HL-60/S4 treated with retinoic acid at 250 ng/mL for 4 days and 3 days (cell line): ENCODE data around the gene VAT1.
"Not testable (repeated sequence)": the region's sequence is repeated elsewhere in the genome, so short reads cannot be mapped to it uniquely, and the experiment has no call there.

Experiments used
- in situ Hi-C: fragments of 300-500 bp; cut with MboI; formaldehyde crosslinking; loops from 2 replicates; pipeline ENCODE4 v1.7.0; 2022; ENCODE audit warnings: low sequenced_read_pairs

Gene VAT1

DNA sequence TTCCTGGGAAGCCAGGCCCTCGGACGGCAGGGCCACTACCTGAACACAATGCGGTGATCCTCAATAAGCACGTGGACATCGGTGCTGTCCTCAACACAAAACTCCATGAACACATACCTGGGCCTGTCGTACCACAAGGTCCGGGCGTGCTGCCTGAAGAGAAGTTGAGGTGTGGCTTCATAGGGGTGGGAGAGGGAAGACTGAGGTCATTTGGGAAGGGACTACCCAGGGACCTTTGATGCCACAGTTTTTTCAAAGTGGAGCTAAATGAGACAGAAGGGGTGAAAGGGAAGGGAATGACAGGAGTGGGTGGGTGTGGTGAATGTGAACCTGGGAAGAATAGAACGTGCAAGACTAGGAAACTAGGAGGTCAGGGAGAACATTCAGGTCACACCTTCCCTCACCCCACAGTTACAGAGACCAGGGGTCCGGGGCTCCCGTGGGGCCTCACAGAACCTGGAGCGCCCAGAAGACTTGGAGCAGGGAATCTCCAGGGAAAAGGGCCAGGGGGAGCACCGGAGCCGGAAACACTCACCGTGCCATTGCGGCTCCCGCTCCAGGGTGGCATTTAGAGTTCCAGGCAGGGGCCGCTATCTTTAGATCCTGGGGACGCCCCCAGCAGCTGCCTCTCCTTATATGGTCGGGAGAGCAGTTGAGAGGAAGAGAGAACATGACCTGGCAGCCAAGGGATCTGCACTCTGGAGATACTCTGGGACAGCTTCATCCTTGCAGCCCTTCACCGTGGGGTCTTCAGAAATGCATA lies 42.5 kb downstream of the VAT1 start, which contains the start of gene PTGES3L:
Gene PTGES3L (minus strand): TSS at position 570 of the 763 bp plus-strand sequence. CDS start 27 bp downstream, at position 543.
- in situ Hi-C loops: no loop called here

DNA sequence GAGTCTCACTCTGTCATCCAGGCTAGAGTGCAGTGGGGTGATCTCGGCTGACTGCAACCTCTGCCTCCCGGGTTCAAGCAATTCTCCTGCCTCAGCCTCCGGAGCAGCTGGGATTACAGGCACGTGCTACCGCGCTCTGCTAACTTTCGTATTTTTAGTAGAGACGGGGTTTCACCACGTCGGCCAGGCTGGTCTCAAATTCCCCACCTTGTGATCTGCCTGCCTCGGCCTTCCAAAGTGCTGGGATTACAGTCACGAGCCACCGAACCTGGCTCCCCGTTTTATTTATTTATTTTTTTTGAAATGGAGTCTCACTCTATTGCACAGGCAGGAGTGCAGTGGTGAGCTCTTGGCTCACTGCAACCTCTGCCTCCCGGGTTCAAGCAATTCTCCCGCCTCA lies 46.5 kb downstream of the VAT1 start:
- in situ Hi-C loops: not testable (repeated sequence)

DNA sequence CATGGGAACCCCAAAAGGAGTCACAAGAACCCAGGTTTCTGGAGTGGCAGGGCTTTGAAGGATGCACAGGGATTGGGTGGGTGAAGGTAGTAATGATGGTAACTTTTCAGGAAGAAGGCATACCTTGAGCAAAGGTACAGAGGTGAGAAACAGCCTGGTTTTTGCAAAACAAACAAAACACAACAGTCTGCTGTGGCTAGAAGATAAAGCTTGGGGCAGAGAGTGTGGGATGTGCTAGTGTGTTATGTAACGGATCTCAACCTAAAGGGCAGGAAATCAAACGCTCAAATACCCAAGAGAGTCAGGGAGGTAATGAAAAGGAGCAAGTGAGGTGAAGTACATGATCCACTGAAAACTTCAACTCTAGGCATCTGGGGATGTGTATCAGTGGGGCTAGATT lies 46.9 kb downstream of the VAT1 start:
- in situ Hi-C loops: no loop called here

DNA sequence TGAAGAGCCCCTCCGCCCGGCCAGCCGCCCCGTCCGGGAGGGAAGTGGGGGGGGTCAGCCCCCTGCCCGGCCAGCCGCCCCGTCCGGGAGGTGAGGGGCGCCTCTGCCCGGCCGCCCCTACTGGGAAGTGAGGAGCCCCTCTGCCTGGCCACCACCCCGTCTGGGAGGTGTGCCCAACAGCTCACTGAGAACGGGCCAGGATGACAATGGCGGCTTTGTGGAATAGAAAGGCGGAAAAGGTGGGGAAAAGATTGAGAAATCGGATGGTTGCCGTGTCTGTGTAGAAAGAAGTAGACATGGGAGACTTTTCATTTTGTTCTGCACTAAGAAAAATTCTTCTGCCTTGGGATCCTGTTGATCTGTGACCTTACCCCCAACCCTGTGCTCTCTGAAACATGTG lies 48.9 kb downstream of the VAT1 start:
- in situ Hi-C loops: not testable (repeated sequence)

DNA sequence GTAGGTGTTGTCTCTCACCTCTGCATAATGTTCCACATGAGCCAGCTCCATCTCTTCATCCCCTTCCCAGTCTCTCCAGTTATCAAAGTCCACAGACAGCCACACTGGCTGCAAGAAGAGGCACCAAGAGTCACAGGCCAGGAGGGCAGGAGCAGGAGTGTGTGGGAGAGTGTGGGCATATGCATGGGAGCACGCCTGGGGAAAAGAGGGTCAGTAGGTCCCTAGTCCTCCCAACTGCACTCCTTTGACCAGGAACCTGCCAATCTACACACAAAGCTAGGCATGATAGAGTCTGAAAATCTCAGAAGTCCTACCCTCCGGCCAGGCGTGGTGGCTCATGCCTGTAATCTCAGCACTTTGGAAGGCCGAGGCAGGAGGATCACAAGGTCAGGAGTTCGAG lies 50.6 kb downstream of the VAT1 start:
- in situ Hi-C loops: no loop called here

DNA sequence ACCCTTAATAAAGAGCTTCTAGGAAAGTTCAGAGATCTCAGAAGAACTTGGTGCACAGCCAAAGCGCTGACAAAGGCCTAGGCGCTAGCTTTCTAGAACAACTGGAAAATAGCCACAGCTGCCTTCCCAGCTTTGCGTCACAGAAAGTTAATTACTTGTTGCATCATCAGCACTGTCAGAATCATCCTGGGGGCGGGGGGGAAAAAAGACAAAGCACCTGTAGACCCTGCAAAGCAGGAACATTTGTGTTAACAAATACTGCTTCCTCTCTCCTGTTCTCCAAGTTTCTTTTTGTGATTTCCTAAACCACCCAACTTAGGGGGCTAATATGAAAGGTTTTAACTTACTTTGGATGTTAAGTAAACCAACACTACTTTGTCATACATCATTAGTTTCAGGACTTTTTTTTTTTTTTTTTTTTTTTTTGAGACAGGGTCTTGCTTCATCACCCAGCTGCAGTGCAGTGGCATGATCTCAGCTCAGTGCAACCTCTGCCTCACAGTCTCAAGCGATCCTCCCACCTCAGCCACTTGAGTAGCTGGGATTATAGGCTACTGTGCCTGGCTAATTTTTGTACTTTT lies 53.1 kb downstream of the VAT1 start:
- in situ Hi-C loops: no loop called here

DNA sequence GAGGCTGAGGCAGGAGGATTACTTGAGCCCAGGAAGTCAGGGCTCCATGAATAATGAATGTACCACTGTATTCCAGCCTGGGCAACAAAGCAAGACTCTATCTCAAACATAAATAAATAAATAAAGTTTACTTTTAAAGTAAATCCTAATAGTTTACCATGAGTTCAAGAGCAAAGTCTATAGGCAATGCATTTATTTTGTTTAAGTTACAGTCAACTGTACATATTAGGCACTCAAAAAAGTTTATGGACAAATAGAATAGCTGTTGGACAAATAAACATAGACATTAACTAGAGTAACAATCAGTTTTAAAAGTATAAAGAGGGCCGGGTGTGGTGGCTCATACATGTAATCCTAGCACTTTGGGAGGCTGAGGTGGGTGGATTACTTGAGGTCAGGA lies 54.3 kb downstream of the VAT1 start:
- in situ Hi-C loops: no loop called here
